ENCODE results near the gene SF3A2.
A peak's percentile ranks its signal among the peaks of the same experiment; 100 is the strongest.

SF3A2 gene

GRCh38 chr19:2255112-2255845 is 18.7 kb downstream of the SF3A2 start:
- no peak for DNase-seq

- no peak for DNase-seq
Measured at GRCh38 chr19:2255982-2256685, 19.5 kb downstream of the SF3A2 start, which contains the start of gene JSRP1. Gene JSRP1, minus strand, starts transcription at chr19:2256417. Its CDS starts 1,103 bp downstream, at chr19:2255314.

- no peak for DNase-seq
Measured at GRCh38 chr19:2259336-2259735, 22.7 kb downstream of the SF3A2 start.

GRCh38 chr19:2260341-2260805 is 23.7 kb downstream of the SF3A2 start:
- no peak for DNase-seq

- DNase-seq, result peak; percentile 57
Measured at GRCh38 chr19:2261438-2262172, 25.0 kb downstream of the SF3A2 start.

- DNase-seq, result no peak
Measured at GRCh38 chr19:2266183-2266993, 29.8 kb downstream of the SF3A2 start.

- DNase-seq, result no peak
Measured at GRCh38 chr19:2268480-2268830, 31.8 kb downstream of the SF3A2 start.

GRCh38 chr19:2268861-2269243 is 32.2 kb downstream of the SF3A2 start:
- DNase-seq, result no peak

- peak; percentile 99 for DNase-seq
Measured at GRCh38 chr19:2269244-2270156, 32.9 kb downstream of the SF3A2 start.

- peak; percentile 48 for DNase-seq
Measured at GRCh38 chr19:2270157-2270422, 33.5 kb downstream of the SF3A2 start.

GRCh38 chr19:2270423-2271233 is 34.0 kb downstream of the SF3A2 start:
- peak; percentile 80 for DNase-seq

GRCh38 chr19:2271234-2272103 is 34.8 kb downstream of the SF3A2 start:
- DNase-seq, result no peak

GRCh38 chr19:2273356-2274184 is 36.9 kb downstream of the SF3A2 start:
- DNase-seq, result peak; percentile 76

GRCh38 chr19:2274185-2274711 is 37.6 kb downstream of the SF3A2 start:
- DNase-seq, result no peak

GRCh38 chr19:2274931-2275535 is 38.4 kb downstream of the SF3A2 start:
- no peak for DNase-seq

GRCh38 chr19:2275588-2276428 is 39.2 kb downstream of the SF3A2 start:
- no peak for DNase-seq

- DNase-seq, result no peak
Measured at GRCh38 chr19:2276429-2276986, 39.9 kb downstream of the SF3A2 start.

All from activated CD8-positive, alpha-beta memory T cell treated with anti-CD3 and anti-CD28 coated beads, Interleukin-2, amount 50 U/mL, for 4 hours (primary cell).